Smooth muscle cell (in vitro differentiated cells): ENCODE measurements around the gene ZNF571. TPM values are rescaled to one million over a fixed set of nuclear protein-coding genes. Genes with fewer than 3 reads are reported as not detected.

Source experiments
- DNase-seq: peaks from one replicate; lab custom pipeline; 2025; ENCODE audit not compliant: unreplicated experiment; lab: John Stamatoyannopoulos, UW
- H2AFZ ChIP-seq: fragments of 200-600 bp; sonication (generic); 2 replicates; pipeline ENCODE4 v1.6.0; 2016; ENCODE audit warnings: antibody characterized with exemption, low read depth, mild to moderate bottlenecking
- H3F3A ChIP-seq: fragments of 200-600 bp; sonication (generic); 2 replicates; pipeline ENCODE4 v1.6.0; 2017; ENCODE audit warnings: antibody characterized with exemption, low read depth
- H3K27ac ChIP-seq: fragments of 200-600 bp; sonication (generic); 2 replicates; pipeline ENCODE4 v1.5.1; 2016; ENCODE audit warnings: low read depth, mild to moderate bottlenecking
- H3K27me3 ChIP-seq: fragments of 200-600 bp; sonication (generic); 2 replicates; pipeline ENCODE4 v1.6.1; 2016; ENCODE audit warnings: low read depth, mild to moderate bottlenecking
- H3K36me3 ChIP-seq: fragments of 200-600 bp; sonication (generic); 2 replicates; pipeline ENCODE4 v1.5.1; 2016; ENCODE audit warnings: low read depth
- H3K4me1 ChIP-seq: fragments of 200-600 bp; sonication (generic); 2 replicates; pipeline ENCODE4 v1.5.1; 2016; ENCODE audit warnings: low read depth
- H3K4me2 ChIP-seq: fragments of 200-600 bp; sonication (generic); 2 replicates; pipeline ENCODE4 v1.6.0; 2016; ENCODE audit warnings: mild to moderate bottlenecking
- H3K4me3 ChIP-seq: fragments of 200-600 bp; sonication (generic); 2 replicates; pipeline ENCODE4 v1.5.1; 2016; ENCODE audit warnings: mild to moderate bottlenecking
- H3K79me2 ChIP-seq: fragments of 200-600 bp; sonication (generic); 2 replicates; pipeline ENCODE4 v1.6.0; 2016; ENCODE audit warnings: low read depth, mild to moderate bottlenecking
- H3K9ac ChIP-seq: fragments of 200-600 bp; sonication (generic); 2 replicates; pipeline ENCODE4 v1.6.0; 2016; ENCODE audit warnings: low read depth
- H3K9me3 ChIP-seq: fragments of 200-600 bp; sonication (generic); replicated peaks from 2 replicates; pipeline ENCODE4 v1.5.1; 2016; ENCODE audit warnings: low read depth
- H4K20me1 ChIP-seq: fragments of 200-600 bp; sonication (generic); 2 replicates; pipeline ENCODE4 v1.6.0; 2016; ENCODE audit warnings: low read depth
- CTCF ChIP-seq: fragments of 200-600 bp; sonication (generic); IDR thresholded peaks from 2 replicates; pipeline ENCODE4 v1.5.1; 2017; ENCODE audit warnings: borderline replicate concordance, mild to moderate bottlenecking, antibody characterized with exemption; ENCODE audit not compliant: insufficient read depth, poor library complexity, severe bottlenecking
- WGBS: methylation state at CpG from one replicate; pipeline ENCODE4 v1.1.7; 2016; ENCODE audit warnings: low lambda C conversion rate; 5-methylcytosine and 5-hydroxymethylcytosine counted together
- polyA plus RNA-seq: library from polyadenylated mRNA; unstranded; fragments of >200 nt; fragmentation: Nextera tagmentation; extraction: Ambion mirVana; gene quantifications from 2 replicates; pipeline ENCODE4 v1.2.1, GENCODE V29; 2016
- total RNA-seq: library from RNA; depleted of rRNA; stranded (reverse); fragments of >200 nt; gene quantifications from 2 replicates; pipeline ENCODE4 v1.2.3, GENCODE V29; 2014

The ZNF571 gene
- total RNA-seq: 5.1 and 5.5 TPM in 2 replicates
- polyA plus RNA-seq: 1.6 and 2.8 TPM in 2 replicates

- no peaks in the 10 kb centered on the region for H3K9me3 ChIP-seq
- no peak for TF ChIP-seq CTCF
- peaks cover 6% of the 10 kb centered on the region for H3K79me2 ChIP-seq
- peak within 1 kb of the TSS; percentile 77 for H3K27ac ChIP-seq
- H3K4me3 ChIP-seq: peak within 1 kb of the TSS; percentile 76
- peak; percentile 55 for DNase-seq
- peak within 1 kb of the TSS; percentile 92 for H3K4me2 ChIP-seq
- no peaks in the 10 kb centered on the region for H3K27me3 ChIP-seq
- peak within 1 kb of the TSS; percentile 99 for H2AFZ ChIP-seq
- H3F3A ChIP-seq: no peaks in the 10 kb centered on the region
- H3K36me3 ChIP-seq: no peaks in the 10 kb centered on the region
- WGBS: 1% methylated on average over 53 of the region's 53 CpGs
- H3K4me1 ChIP-seq: no peaks in the 10 kb centered on the region
- H3K9ac ChIP-seq: peak within 1 kb of the TSS; percentile 83
- H4K20me1 ChIP-seq: no peaks in the 10 kb centered on the region
These were observed at the start of gene ZNF571, which contains the start of gene ZNF540 for GRCh38 chr19:37594304-37594981. ZNF571 (minus strand) TSS chr19:37594792; CDS start chr19:37586676, 8,116 bp downstream. ZNF540 (plus strand) TSS chr19:37594876; CDS start chr19:37598448, 3,572 bp downstream.

GRCh38 chr19:37635076-37636056, 40.8 kb upstream of the ZNF571 start:
- DNase-seq: no peak
- Histone ChIP-seq H3K79me2 (no peaks in the 10 kb centered on the region), H2AFZ (no peak overlapping the region), H3K4me1 (no peaks in the 10 kb centered on the region), H3F3A (no peaks in the 10 kb centered on the region), H3K27ac (no peak overlapping the region), H4K20me1 (no peaks in the 10 kb centered on the region), H3K27me3 (no peaks in the 10 kb centered on the region), H3K9me3 (peaks cover 68% of the 10 kb centered on the region), H3K4me3 (no peak overlapping the region), H3K36me3 (peaks cover 67% of the 10 kb centered on the region), H3K9ac (no peak overlapping the region), H3K4me2 (no peak overlapping the region)
- 97% methylated on average over 11 of the region's 11 CpGs for WGBS
- no peak for TF ChIP-seq CTCF

GRCh38 chr19:37594982-37595382, 390 bp upstream of the ZNF571 start:
- Histone ChIP-seq H2AFZ (peak overlapping the region; percentile 99), H3K27me3 (no peaks in the 10 kb centered on the region), H3K4me2 (peak overlapping the region; percentile 92), H3F3A (no peaks in the 10 kb centered on the region), H3K9ac (peak overlapping the region; percentile 83), H3K36me3 (no peaks in the 10 kb centered on the region), H3K27ac (peak overlapping the region; percentile 77), H3K79me2 (peaks cover 6% of the 10 kb centered on the region), H3K4me3 (peak overlapping the region; percentile 76), H3K9me3 (no peaks in the 10 kb centered on the region), H3K4me1 (no peaks in the 10 kb centered on the region), H4K20me1 (no peaks in the 10 kb centered on the region)
- DNase-seq: peak; percentile 52
- no peak for TF ChIP-seq CTCF
- 2% methylated on average over 20 of the region's 20 CpGs for WGBS
